Activated CD8-positive, alpha-beta memory T cell treated with anti-CD3 and anti-CD28 coated beads for 4 hours (primary cell): ENCODE results near the gene CIC.
A peak's percentile ranks its signal among the peaks of the same experiment; 100 is the strongest.
"Not testable (repeated sequence)": the region's sequence is repeated elsewhere in the genome, so short reads cannot be mapped to it uniquely, and the experiment has no call there.

Source experiments
- DNase-seq, 2 donors: peaks; one replicate each; pipeline ENCODE4 v3.0.0-alpha.2; 2020; ENCODE audit warnings: low read depth in 2 of 2

CIC gene

DNA sequence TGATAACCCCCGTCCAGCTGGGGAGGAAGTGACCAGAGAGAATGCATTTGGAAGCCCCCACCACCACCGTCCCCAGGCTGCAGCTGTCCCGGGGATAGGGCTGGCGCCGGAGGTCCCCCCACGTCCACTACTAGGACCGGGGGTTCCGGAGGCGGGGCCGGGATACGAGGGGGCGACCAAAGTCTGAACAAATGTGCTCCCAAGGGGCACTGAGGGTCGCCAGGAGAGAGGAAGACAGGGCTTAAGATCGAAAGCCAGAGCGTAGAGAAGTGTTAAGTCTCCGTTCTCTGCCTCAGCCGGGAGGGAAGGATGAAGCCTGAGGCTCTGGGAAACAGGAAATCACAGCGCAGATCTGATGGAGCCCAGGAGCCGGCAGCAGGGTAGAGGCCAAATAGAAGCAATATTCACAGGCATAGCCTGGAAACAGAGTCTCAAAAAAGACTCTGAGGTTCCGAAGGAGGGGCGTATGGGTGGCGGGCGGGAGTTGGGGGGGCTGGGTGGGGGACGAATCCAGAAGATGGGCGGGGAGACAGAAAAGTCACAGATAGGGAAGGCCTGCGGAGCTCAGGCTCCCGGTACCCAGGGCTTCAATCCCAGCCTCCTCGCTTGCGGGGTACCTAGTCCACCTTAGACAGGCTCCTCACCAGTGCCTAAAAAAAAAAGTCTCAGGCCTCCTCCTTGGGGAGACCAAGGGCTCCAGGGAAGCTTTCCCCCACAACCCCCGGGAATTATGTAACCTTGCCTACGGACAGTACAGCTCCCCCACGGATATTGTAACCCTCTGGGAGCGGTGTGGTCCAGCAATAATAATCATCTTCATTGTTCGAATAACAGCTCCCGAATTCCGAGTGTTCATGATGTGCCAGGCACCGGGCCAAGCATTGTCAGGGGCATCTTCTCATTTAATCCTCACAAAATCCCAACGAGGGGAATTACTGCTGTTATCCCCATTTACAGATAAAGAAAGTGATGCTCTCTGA is 13.0 kb upstream of the CIC start:
- no peak for DNase-seq

GRCh38 chr19:42257842-42258241 is 11.2 kb upstream of the CIC start:
- DNase-seq: not testable (repeated sequence)

- DNase-seq: no peak
Observed at GRCh38 chr19:42261763-42262162, 7.3 kb upstream of the CIC start.

- not testable (repeated sequence) for DNase-seq
Observed at GRCh38 chr19:42266105-42266504, 2.9 kb upstream of the CIC start.

GRCh38 chr19:42266928-42267603 is 2.0 kb upstream of the CIC start:
- not testable (repeated sequence) for DNase-seq

- no peak for DNase-seq
Observed at GRCh38 chr19:42267644-42268141, 1.4 kb upstream of the CIC start.

GRCh38 chr19:42268142-42268703 is 829 bp upstream of the CIC start:
- DNase-seq: peak; percentile 97 to 98

DNA sequence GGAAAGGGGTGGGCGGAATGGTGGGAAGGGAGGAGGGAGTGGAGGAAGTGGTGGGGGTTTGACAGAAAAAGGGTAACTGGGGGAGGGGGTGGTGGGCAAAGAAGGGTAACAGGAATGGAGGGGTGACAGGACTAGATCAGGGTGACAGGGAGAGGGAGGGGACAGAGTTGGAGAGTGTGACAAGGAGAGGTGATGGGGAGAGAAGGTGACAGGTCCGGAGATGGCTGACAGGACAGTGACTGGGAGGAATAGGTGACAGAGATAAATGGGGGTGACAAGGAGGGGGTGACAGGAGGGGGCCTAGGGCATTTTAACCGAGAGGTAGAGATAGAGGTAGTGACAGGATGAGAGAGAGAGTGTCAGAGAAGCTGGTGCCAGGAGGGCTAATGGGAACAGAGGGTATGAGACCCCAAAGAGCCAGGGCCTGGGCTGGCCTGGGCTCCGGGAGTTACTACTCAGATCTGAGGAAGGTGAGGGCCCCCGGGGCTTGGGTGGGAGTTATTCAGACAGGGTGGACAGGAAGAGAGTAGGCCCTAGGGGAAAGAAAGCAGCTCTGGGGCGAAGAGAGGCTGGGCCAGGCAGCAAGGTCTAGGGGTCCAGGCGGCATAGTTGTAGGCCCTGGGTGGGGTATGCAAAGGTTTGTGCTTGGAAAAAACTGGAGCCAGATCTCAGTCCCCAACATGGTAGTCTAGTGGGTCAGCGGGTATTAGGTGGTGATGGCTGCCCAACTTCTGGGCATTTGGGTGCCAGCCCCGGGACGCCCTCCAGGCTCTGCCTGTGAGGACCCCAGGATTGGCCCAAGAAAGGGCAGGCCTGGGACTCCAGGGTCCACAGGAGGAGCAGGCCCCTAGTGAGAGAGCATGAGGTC is 660 bp downstream of the CIC start:
- DNase-seq: no peak

- DNase-seq: no peak
Observed at GRCh38 chr19:42270346-42271044, 1.4 kb downstream of the CIC start.

- no peak for DNase-seq
Observed at GRCh38 chr19:42271045-42271419, 2.0 kb downstream of the CIC start.

- no peak for DNase-seq
Observed at GRCh38 chr19:42271861-42272534, 2.9 kb downstream of the CIC start.

DNA sequence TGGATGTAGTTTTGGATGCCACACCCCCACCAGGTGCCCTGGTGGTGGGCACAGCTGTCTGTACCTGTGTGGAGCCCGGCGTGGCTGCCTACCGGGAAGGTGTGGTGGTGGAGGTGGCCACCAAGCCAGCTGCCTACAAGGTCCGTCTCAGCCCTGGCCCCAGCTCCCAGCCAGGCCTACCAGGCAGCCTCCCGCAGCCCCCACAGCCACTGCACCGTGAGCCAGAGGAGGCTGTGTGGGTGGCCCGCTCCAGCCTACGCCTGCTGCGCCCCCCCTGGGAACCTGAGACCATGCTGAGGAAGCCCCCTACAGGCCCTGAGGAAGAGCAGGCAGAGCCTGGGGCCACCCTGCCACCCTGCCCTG is 3.5 kb downstream of the CIC start:
- DNase-seq: no peak

GRCh38 chr19:42272989-42273406 is 3.9 kb downstream of the CIC start:
- no peak for DNase-seq

GRCh38 chr19:42273407-42274064 is 4.5 kb downstream of the CIC start:
- no peak for DNase-seq

- DNase-seq: no peak
Observed at GRCh38 chr19:42274065-42274682, 5.1 kb downstream of the CIC start.

DNA sequence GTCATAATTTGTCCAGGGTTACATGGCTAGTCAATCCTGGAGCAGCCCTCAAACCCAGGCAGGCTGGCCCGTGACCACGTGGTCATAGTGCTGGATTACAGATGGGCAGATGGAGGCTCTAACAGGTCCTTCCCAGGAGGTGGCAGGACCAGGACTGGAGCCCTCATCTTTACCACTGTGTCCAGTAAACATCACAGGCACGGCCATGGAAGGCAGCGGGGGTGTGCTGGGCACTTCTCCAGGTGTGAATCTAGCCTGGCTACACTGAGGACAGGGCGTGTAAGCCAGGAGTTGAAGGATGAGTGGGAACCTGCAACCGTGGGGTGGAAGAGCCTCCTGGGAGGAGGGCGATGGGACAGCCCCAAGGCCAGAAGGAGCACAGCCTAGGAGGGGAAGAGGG is 6.1 kb downstream of the CIC start:
- DNase-seq: no peak

DNA sequence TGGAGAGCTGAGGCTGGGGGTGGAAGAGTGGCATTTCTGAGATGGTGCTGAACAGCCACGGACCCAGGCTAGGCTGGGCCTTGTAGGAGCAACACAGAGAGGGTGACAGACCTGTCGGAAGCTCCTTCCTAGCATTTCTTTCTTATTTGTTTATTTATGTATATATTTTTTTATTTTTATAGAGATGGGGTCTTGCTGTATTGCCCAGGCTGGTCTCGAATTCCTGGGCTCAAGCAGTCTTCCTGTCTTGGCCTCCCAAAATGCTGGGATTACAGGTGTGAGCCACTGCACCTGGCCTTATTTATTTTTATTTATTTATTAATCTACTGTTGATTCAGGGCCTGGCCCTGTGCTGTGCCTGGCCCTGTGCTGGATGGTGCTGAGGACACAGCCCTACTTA is 6.5 kb downstream of the CIC start:
- no peak for DNase-seq

DNA sequence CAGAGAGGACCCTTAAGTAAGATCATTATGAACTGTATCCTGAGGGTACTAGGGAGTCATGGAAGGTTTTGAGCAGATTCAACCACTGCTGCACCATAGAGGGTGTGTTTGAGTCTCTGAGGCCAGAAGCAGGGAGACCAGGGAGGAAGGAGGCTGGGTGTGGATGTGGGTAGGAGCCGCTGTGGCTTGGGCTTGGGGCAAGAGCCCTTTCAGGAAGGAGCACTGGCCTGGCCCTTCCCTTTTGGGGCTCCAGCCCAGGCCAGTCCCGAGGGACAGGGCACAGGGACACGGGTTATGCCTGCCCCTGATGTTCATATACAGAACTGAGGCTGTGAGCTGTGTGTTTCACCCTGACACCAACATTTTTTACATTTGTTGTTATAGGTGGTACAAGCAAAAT is 7.2 kb downstream of the CIC start:
- DNase-seq: no peak

- DNase-seq: no peak
Observed at GRCh38 chr19:42276821-42277220, 7.8 kb downstream of the CIC start.
